DOHH2 (cell line): ENCODE data around the gene BLM.

Experiments
- H3F3A ChIP-seq: fragments of 200-600 bp; sonication (generic), shearing (Covaris generic); 2 replicates; pipeline ENCODE4 v1.6.0; 2016; ENCODE audit warnings: antibody characterized with exemption, mild to moderate bottlenecking; ENCODE audit not compliant: control insufficient read depth, insufficient read depth
- H3K27ac ChIP-seq: fragments of 200-600 bp; sonication (generic); 2 replicates; pipeline ENCODE4 v1.5.1; 2014; ENCODE audit warnings: low read depth, mild to moderate bottlenecking, low read length, moderate library complexity
- H3K27me3 ChIP-seq: fragments of 200-600 bp; sonication (generic); 2 replicates; pipeline ENCODE4 v1.6.1; 2014; ENCODE audit warnings: mild to moderate bottlenecking, low read length, mixed read lengths; ENCODE audit not compliant: control insufficient read depth
- H3K36me3 ChIP-seq: fragments of 200-600 bp; sonication (generic); 2 replicates; pipeline ENCODE4 v1.6.1; 2014; ENCODE audit warnings: mild to moderate bottlenecking, low read length, moderate library complexity, mixed read lengths; ENCODE audit not compliant: control insufficient read depth
- H3K4me1 ChIP-seq: fragments of 200-600 bp; sonication (generic); 2 replicates; pipeline ENCODE4 v1.6.1; 2014; ENCODE audit warnings: mild to moderate bottlenecking, low read length, mixed read lengths; ENCODE audit not compliant: control insufficient read depth
- H3K4me2 ChIP-seq: fragments of 200-600 bp; sonication (generic); 2 replicates; pipeline ENCODE4 v1.6.0; 2014; ENCODE audit warnings: mild to moderate bottlenecking, low read length, moderate library complexity
- H3K4me3 ChIP-seq: fragments of 200-600 bp; sonication (generic); 2 replicates; pipeline ENCODE4 v1.5.1; 2014; ENCODE audit warnings: mild to moderate bottlenecking, low read length, mixed read lengths
- H3K79me2 ChIP-seq: fragments of 200-600 bp; sonication (generic); 2 replicates; pipeline ENCODE4 v1.6.1; 2014; ENCODE audit warnings: mild to moderate bottlenecking, low read length, mixed read lengths; ENCODE audit not compliant: control insufficient read depth
- H3K9me2 ChIP-seq: fragments of 200-600 bp; sonication (generic); replicated peaks from 2 replicates; pipeline ENCODE4 v1.6.1; 2014; ENCODE audit warnings: mild to moderate bottlenecking, low read length, mixed read lengths; ENCODE audit not compliant: control insufficient read depth
- H3K9me3 ChIP-seq: fragments of 200-600 bp; sonication (generic); 2 replicates; pipeline ENCODE4 v1.6.1; 2014; ENCODE audit warnings: antibody characterized with exemption, low read length, mixed read lengths; ENCODE audit not compliant: control insufficient read depth, insufficient read depth
- H4K20me1 ChIP-seq: fragments of 200-600 bp; sonication (generic); 2 replicates; pipeline ENCODE4 v1.6.0; 2014; ENCODE audit warnings: low read depth, mild to moderate bottlenecking, antibody characterized with exemption, low read length, moderate library complexity; ENCODE audit not compliant: control insufficient read depth, insufficient read depth
- EZH2phosphoT487 ChIP-seq: fragments of 200-600 bp; sonication (generic); IDR thresholded peaks from 2 replicates; pipeline ENCODE4 v1.6.1; 2017; ENCODE audit warnings: borderline replicate concordance, mild to moderate bottlenecking, antibody characterized with exemption, low read length, moderate library complexity, mixed read lengths
- TF ChIP-seq, protein P1 (sequence below): fragments of 200-600 bp; sonication (generic); IDR thresholded peaks from one replicate; pipeline ENCODE4 v1.5.1; 2014; ENCODE audit warnings: antibody characterized with exemption, mild to moderate bottlenecking, low read depth, low read length; ENCODE audit not compliant: poor library complexity, severe bottlenecking

Gene BLM

GRCh38 chr15:90807074-90807785, 90.1 kb downstream of the BLM start:
- H3K4me1 ChIP-seq = peaks cover 34% of the 10 kb centered on the region
- TF ChIP-seq EZH2phosphoT487 = no peak
- TF ChIP-seq, protein P1, sequence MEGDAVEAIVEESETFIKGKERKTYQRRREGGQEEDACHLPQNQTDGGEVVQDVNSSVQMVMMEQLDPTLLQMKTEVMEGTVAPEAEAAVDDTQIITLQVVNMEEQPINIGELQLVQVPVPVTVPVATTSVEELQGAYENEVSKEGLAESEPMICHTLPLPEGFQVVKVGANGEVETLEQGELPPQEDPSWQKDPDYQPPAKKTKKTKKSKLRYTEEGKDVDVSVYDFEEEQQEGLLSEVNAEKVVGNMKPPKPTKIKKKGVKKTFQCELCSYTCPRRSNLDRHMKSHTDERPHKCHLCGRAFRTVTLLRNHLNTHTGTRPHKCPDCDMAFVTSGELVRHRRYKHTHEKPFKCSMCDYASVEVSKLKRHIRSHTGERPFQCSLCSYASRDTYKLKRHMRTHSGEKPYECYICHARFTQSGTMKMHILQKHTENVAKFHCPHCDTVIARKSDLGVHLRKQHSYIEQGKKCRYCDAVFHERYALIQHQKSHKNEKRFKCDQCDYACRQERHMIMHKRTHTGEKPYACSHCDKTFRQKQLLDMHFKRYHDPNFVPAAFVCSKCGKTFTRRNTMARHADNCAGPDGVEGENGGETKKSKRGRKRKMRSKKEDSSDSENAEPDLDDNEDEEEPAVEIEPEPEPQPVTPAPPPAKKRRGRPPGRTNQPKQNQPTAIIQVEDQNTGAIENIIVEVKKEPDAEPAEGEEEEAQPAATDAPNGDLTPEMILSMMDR = no peak

DNA sequence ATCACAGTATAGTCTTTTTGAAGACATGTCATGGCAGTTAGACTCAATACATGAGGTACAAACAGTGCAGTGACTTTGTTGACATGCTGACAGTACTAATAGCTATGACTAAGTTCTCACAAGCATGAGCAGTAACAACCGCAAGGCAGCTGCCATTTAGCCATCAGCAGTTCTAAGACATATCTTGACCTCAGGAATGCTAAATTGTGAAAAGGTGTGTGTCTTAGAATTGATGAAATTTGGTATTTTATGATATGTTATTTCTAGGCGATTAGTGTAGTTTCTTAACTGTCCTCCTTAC, 90.6 kb downstream of the BLM start:
- Histone ChIP-seq H3K9me3 (no peaks in the 10 kb centered on the region), H3K9me2 (no peaks in the 10 kb centered on the region), H4K20me1 (no peaks in the 10 kb centered on the region), H3F3A (no peaks in the 10 kb centered on the region), H3K4me3 (no peak overlapping the region), H3K4me1 (peaks cover 34% of the 10 kb centered on the region), H3K36me3 (peaks cover 88% of the 10 kb centered on the region), H3K27me3 (no peaks in the 10 kb centered on the region), H3K79me2 (no peaks in the 10 kb centered on the region), H3K4me2 (no peak overlapping the region), H3K27ac (no peak overlapping the region)
- TF ChIP-seq EZH2phosphoT487 = no peak

More at GRCh38 chr15:90807074-90807785, 90.1 kb downstream of the BLM start:
- H4K20me1 ChIP-seq = no peaks in the 10 kb centered on the region
- no peaks in the 10 kb centered on the region for H3K27me3 ChIP-seq
- no peak overlapping the region for H3K4me3 ChIP-seq
- H3K4me2 ChIP-seq = no peak overlapping the region
- no peak overlapping the region for H3K27ac ChIP-seq
- H3K79me2 ChIP-seq = no peaks in the 10 kb centered on the region
- H3K9me2 ChIP-seq = no peaks in the 10 kb centered on the region
- peaks cover 86% of the 10 kb centered on the region for H3K36me3 ChIP-seq
- no peaks in the 10 kb centered on the region for H3K9me3 ChIP-seq
- 0 out of 2 replicates have a peak, but pooled peaks cover under 1% of the 10 kb centered on the region for H3F3A ChIP-seq

- Histone ChIP-seq H3K27me3 (no peaks in the 10 kb centered on the region), H3K4me3 (no peak overlapping the region), H3K79me2 (no peaks in the 10 kb centered on the region), H4K20me1 (no peaks in the 10 kb centered on the region), H3K4me2 (no peak overlapping the region), H3K9me2 (no peaks in the 10 kb centered on the region), H3K4me1 (peaks cover 34% of the 10 kb centered on the region), H3F3A (no peaks in the 10 kb centered on the region), H3K27ac (no peak overlapping the region), H3K36me3 (peaks cover 88% of the 10 kb centered on the region), H3K9me3 (no peaks in the 10 kb centered on the region)
- TF ChIP-seq EZH2phosphoT487 = no peak
- TF ChIP-seq, protein P1 = no peak
These were observed 91.5 kb downstream of the BLM start for GRCh38 chr15:90808517-90809235.

- Histone ChIP-seq H3K79me2 (no peaks in the 10 kb centered on the region), H3K27me3 (no peaks in the 10 kb centered on the region), H3K9me3 (no peaks in the 10 kb centered on the region), H3K4me2 (no peak overlapping the region), H3K4me1 (peaks cover 34% of the 10 kb centered on the region), H3K36me3 (peaks cover 88% of the 10 kb centered on the region), H3K4me3 (no peak overlapping the region), H4K20me1 (no peaks in the 10 kb centered on the region), H3K27ac (no peak overlapping the region), H3K9me2 (no peaks in the 10 kb centered on the region), H3F3A (no peaks in the 10 kb centered on the region)
- TF ChIP-seq EZH2phosphoT487 = no peak
- TF ChIP-seq, protein P1 = no peak
These were observed 92.4 kb downstream of the BLM start for GRCh38 chr15:90809536-90809935.
